ENCODE data around the gene RPS6KA5.

DNA sequence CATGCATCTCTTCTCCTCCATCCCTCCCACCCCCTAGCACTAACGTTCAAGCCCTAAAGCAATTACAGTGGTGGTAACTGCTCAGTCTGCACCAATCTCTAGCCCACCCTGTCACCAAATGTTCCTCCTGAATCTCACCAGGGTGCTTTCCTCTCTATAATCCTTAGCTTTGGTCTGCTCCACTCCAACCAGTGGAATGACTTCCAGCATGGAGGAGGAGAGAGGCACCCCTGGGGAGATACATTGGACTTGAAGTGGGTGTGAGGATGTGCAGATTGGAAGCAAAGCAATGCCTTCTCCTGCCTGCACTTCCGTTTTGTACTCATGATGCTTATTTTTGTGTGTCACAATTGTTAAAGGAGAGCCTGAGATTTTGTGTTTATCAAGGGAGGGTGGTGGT lies 24.1 kb upstream of the RPS6KA5 start:
- no peak for TF ChIP-seq ZFP36 (IDR thresholded peaks at IDR 0.05; ENCODE audit: borderline replicate concordance, partially characterized antibody)
- no peak for TF ChIP-seq RAD21 (conservative IDR thresholded peaks at IDR 0.05 in 1 of 2, IDR thresholded peaks at IDR 0.05 in 1 of 2)
- no peak for TF ChIP-seq HDAC2 (IDR thresholded peaks at IDR 0.05)
- TF ChIP-seq, protein P1, sequence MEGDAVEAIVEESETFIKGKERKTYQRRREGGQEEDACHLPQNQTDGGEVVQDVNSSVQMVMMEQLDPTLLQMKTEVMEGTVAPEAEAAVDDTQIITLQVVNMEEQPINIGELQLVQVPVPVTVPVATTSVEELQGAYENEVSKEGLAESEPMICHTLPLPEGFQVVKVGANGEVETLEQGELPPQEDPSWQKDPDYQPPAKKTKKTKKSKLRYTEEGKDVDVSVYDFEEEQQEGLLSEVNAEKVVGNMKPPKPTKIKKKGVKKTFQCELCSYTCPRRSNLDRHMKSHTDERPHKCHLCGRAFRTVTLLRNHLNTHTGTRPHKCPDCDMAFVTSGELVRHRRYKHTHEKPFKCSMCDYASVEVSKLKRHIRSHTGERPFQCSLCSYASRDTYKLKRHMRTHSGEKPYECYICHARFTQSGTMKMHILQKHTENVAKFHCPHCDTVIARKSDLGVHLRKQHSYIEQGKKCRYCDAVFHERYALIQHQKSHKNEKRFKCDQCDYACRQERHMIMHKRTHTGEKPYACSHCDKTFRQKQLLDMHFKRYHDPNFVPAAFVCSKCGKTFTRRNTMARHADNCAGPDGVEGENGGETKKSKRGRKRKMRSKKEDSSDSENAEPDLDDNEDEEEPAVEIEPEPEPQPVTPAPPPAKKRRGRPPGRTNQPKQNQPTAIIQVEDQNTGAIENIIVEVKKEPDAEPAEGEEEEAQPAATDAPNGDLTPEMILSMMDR (IDR thresholded peaks at IDR 0.05) = no peak
- no peak for TF ChIP-seq MAZ (IDR thresholded peaks at IDR 0.05; ENCODE audit: borderline replicate concordance, low read depth, low read length)
